ENCODE measurements around the gene OSBPL1A. TPM values are rescaled to one million over a fixed set of nuclear protein-coding genes. Genes with fewer than 3 reads are reported as not detected.
A peak's percentile ranks its signal among the peaks of the same experiment; 100 is the strongest.

Gene OSBPL1A
- total and polyA plus RNA-seq, 2 experiments from 2014 or later: 23.1 to 33.3 TPM

DNA sequence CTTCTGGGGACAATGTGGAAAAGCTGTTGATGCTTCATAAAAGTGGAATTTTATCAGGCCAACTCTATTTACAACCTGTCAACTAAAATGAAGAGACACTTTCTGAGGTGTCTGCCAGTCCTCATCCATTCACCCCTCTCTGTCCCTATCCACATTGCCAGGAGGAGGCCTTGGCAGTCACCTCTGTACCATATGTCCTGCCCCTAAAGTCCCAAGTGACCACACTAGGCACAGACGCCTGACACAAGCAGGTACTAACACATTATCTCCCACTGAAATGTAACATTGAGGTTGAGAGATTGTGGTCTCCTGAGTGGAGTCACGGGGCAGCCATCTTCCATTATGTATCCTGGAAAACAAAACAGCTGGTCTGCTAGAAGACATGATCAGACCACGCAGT, 71.4 kb downstream of the OSBPL1A start:
- TF ChIP-seq, protein P1, sequence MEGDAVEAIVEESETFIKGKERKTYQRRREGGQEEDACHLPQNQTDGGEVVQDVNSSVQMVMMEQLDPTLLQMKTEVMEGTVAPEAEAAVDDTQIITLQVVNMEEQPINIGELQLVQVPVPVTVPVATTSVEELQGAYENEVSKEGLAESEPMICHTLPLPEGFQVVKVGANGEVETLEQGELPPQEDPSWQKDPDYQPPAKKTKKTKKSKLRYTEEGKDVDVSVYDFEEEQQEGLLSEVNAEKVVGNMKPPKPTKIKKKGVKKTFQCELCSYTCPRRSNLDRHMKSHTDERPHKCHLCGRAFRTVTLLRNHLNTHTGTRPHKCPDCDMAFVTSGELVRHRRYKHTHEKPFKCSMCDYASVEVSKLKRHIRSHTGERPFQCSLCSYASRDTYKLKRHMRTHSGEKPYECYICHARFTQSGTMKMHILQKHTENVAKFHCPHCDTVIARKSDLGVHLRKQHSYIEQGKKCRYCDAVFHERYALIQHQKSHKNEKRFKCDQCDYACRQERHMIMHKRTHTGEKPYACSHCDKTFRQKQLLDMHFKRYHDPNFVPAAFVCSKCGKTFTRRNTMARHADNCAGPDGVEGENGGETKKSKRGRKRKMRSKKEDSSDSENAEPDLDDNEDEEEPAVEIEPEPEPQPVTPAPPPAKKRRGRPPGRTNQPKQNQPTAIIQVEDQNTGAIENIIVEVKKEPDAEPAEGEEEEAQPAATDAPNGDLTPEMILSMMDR (IDR thresholded peaks at IDR 0.05; ENCODE audit: low read depth, low read length): no peak
- no peak for DNase-seq (ENCODE audit: low read depth in 1 of 2, low spot score in 1 of 2)
- Histone ChIP-seq H3K4me1 (ENCODE audit: low read depth) (no peaks in the 10 kb centered on the region), H3K4me3 (no peak overlapping the region), H3K27me3 (no peaks in the 10 kb centered on the region), H3K9me3 (ENCODE audit: low read depth) (no peaks in the 10 kb centered on the region), H3K27ac (no peak overlapping the region), H3K36me3 (no peaks in the 10 kb centered on the region)

GRCh38 chr18:24322584-24323136, 75.0 kb downstream of the OSBPL1A start:
- peak in 1 of 2 donors; percentile 55 for DNase-seq (ENCODE audit: low read depth in 1 of 2, low spot score in 1 of 2)
- TF ChIP-seq, protein P1 (IDR thresholded peaks at IDR 0.05; ENCODE audit: low read depth, low read length): no peak
- Histone ChIP-seq H3K27me3 (no peaks in the 10 kb centered on the region), H3K4me3 (no peak overlapping the region), H3K4me1 (ENCODE audit: low read depth) (no peaks in the 10 kb centered on the region), H3K9me3 (ENCODE audit: low read depth) (no peaks in the 10 kb centered on the region), H3K36me3 (no peaks in the 10 kb centered on the region), H3K27ac (no peak overlapping the region)

GRCh38 chr18:24321071-24321470, 76.6 kb downstream of the OSBPL1A start:
- TF ChIP-seq, protein P1 (IDR thresholded peaks at IDR 0.05; ENCODE audit: low read depth, low read length): no peak
- H3K9me3 ChIP-seq (ENCODE audit: low read depth): no peaks in the 10 kb centered on the region
- no peak overlapping the region for H3K4me3 ChIP-seq
- H3K4me1 ChIP-seq (ENCODE audit: low read depth): no peaks in the 10 kb centered on the region
- no peaks in the 10 kb centered on the region for H3K36me3 ChIP-seq
- DNase-seq (ENCODE audit: low read depth in 1 of 2, low spot score in 1 of 2): no peak
- H3K27ac ChIP-seq: no peak overlapping the region
- no peaks in the 10 kb centered on the region for H3K27me3 ChIP-seq

DNA sequence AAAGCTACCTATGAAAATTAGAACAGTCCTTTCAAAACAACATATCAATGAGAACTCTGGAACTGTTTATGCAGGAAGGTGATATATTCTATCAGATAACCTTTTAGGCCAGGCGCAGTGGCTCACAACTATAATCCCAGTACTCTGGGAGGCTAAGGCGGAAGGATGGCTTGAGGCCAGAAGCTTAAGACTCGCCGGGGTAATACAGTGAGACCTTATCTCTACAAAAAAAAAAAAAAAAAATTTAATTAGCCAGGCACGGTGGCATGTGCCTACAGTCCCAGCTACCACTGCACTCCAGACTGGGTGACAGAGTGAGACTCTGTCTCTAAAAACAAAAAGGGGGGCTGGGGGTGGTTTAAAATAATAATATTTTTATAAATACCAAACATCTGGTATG, 77.9 kb downstream of the OSBPL1A start:
- peak in 1 of 2 donors; percentile 12 for DNase-seq (ENCODE audit: low read depth in 1 of 2, low spot score in 1 of 2)
- no peak overlapping the region for H3K27ac ChIP-seq
- no peaks in the 10 kb centered on the region for H3K9me3 ChIP-seq (ENCODE audit: low read depth)
- no peak overlapping the region for H3K4me3 ChIP-seq
- no peaks in the 10 kb centered on the region for H3K27me3 ChIP-seq
- H3K4me1 ChIP-seq (ENCODE audit: low read depth): no peaks in the 10 kb centered on the region
- TF ChIP-seq, protein P1 (IDR thresholded peaks at IDR 0.05; ENCODE audit: low read depth, low read length): no peak
- H3K36me3 ChIP-seq: no peaks in the 10 kb centered on the region

- Histone ChIP-seq H3K36me3 (no peaks in the 10 kb centered on the region), H3K4me1 (ENCODE audit: low read depth) (no peaks in the 10 kb centered on the region), H3K4me3 (no peak overlapping the region), H3K27ac (no peak overlapping the region), H3K27me3 (no peaks in the 10 kb centered on the region), H3K9me3 (ENCODE audit: low read depth) (no peaks in the 10 kb centered on the region)
- TF ChIP-seq, protein P1 (IDR thresholded peaks at IDR 0.05; ENCODE audit: low read depth, low read length): no peak
- DNase-seq (ENCODE audit: low read depth in 1 of 2, low spot score in 1 of 2): no peak
Measured at GRCh38 chr18:24317370-24317769, 80.3 kb downstream of the OSBPL1A start.
